Fibroblast of villous mesenchyme (primary cell): ENCODE results near the gene PRKCB. TPM values are rescaled to one million over a fixed set of nuclear protein-coding genes. Genes with fewer than 3 reads are reported as not detected.

Source experiments
- DNase-seq: peaks from one replicate; pipeline ENCODE4 v3.0.0-alpha.2; 2010; ENCODE audit warnings: low read depth
- H3K4me3 ChIP-seq: 2 replicates; pipeline ENCODE4 v1.5.1; 2011; ENCODE audit warnings: low read depth, mild to moderate bottlenecking, low read length
- CTCF ChIP-seq: IDR thresholded peaks from 2 replicates; pipeline ENCODE4 v1.5.1; 2012; ENCODE audit warnings: low read depth, mild to moderate bottlenecking, low read length; ENCODE audit not compliant: insufficient read depth
- total RNA-seq: library from RNA; depleted of rRNA; stranded (reverse); fragments of >200 nt; gene quantifications from 2 replicates; pipeline ENCODE4 v1.2.3, GENCODE V29; 2012

Gene PRKCB
- total RNA-seq, 1 donor = not detected

- DNase-seq = no peak
- no peak overlapping the region for H3K4me3 ChIP-seq
- TF ChIP-seq CTCF = no peak
Observed at GRCh38 chr16:23869052-23869451, 33.3 kb downstream of the PRKCB start.

GRCh38 chr16:23871924-23872323, 36.1 kb downstream of the PRKCB start:
- TF ChIP-seq CTCF = no peak
- no peak for DNase-seq

GRCh38 chr16:23874613-23875294, 39.0 kb downstream of the PRKCB start:
- DNase-seq = no peak
- no peak overlapping the region for H3K4me3 ChIP-seq
- TF ChIP-seq CTCF = no peak

More at GRCh38 chr16:23871924-23872323, 36.1 kb downstream of the PRKCB start:
- H3K4me3 ChIP-seq = no peak overlapping the region

- no peak for DNase-seq
- no peak for TF ChIP-seq CTCF
- H3K4me3 ChIP-seq = no peak overlapping the region
Observed at GRCh38 chr16:23876256-23876896, 40.6 kb downstream of the PRKCB start.

GRCh38 chr16:23877107-23878070, 41.6 kb downstream of the PRKCB start:
- no peak for TF ChIP-seq CTCF
- no peak for DNase-seq
- H3K4me3 ChIP-seq = no peak overlapping the region

- TF ChIP-seq CTCF = no peak
- H3K4me3 ChIP-seq = no peak overlapping the region
- DNase-seq = no peak
Observed at GRCh38 chr16:23879735-23880373, 44.1 kb downstream of the PRKCB start.
